Spinal cord (tissue), 10 donors: Measurements from ENCODE around the gene OR2A5. TPM values are rescaled to one million over a fixed set of nuclear protein-coding genes. Genes with fewer than 3 reads are reported as not detected.

Experiments used
- DNase-seq, 6 donors: peaks; one replicate each; pipeline versions ENCODE4 v3.0.0 to v3.0.0-alpha.2; 2013 to 2015; ENCODE audit warnings: low spot score in 6 of 6, low read depth in 4 of 6
- H3K27ac ChIP-seq: one replicate; pipeline ENCODE4 v1.5.1; 2013; ENCODE audit warnings: low read depth, low read length, control low read depth
- H3K27me3 ChIP-seq: one replicate; pipeline ENCODE4 v1.6.1; 2013; ENCODE audit warnings: low read length; ENCODE audit not compliant: control insufficient read depth, insufficient read depth
- H3K36me3 ChIP-seq: one replicate; pipeline ENCODE4 v1.6.1; 2013; ENCODE audit warnings: low read length; ENCODE audit not compliant: control insufficient read depth, insufficient read depth
- H3K4me1 ChIP-seq: one replicate; pipeline ENCODE4 v1.6.1; 2013; ENCODE audit warnings: low read length; ENCODE audit not compliant: control insufficient read depth, insufficient read depth
- H3K4me3 ChIP-seq: one replicate; pipeline ENCODE4 v1.5.1; 2013; ENCODE audit warnings: low read depth, low read length, control low read depth
- H3K9me3 ChIP-seq: one replicate; pipeline ENCODE4 v1.6.1; 2013; ENCODE audit warnings: low read length; ENCODE audit not compliant: control insufficient read depth, insufficient read depth
- WGBS: methylation state at CpG from one replicate; pipeline ENCODE4 v1.1.5; 2013; ENCODE audit warnings: missing lambda C conversion rate; ENCODE audit not compliant: insufficient coverage; 5-methylcytosine and 5-hydroxymethylcytosine counted together
- polyA plus RNA-seq, 2 donors: library from polyadenylated mRNA; unstranded; fragments of 120-200 nt; gene quantifications; one replicate each; pipeline ENCODE4 v1.2.1, GENCODE V29; 2013; ENCODE audit not compliant: insufficient read length in 2 of 2
- total RNA-seq, 2 donors: library from RNA; depleted of rRNA in 1 of 2; stranded (reverse); fragments of 120-200 nt in 1 of 2; fragments of >200 nt in 1 of 2; gene quantifications; one replicate each; pipeline versions ENCODE4 v1.2.3 to v1.2.4, GENCODE V29; 2013 to 2014
- donor health status: healthy.

The OR2A5 gene
- total and polyA plus RNA-seq, 4 donors: under 0.01 to 0.30 TPM; not detected in 2

DNA sequence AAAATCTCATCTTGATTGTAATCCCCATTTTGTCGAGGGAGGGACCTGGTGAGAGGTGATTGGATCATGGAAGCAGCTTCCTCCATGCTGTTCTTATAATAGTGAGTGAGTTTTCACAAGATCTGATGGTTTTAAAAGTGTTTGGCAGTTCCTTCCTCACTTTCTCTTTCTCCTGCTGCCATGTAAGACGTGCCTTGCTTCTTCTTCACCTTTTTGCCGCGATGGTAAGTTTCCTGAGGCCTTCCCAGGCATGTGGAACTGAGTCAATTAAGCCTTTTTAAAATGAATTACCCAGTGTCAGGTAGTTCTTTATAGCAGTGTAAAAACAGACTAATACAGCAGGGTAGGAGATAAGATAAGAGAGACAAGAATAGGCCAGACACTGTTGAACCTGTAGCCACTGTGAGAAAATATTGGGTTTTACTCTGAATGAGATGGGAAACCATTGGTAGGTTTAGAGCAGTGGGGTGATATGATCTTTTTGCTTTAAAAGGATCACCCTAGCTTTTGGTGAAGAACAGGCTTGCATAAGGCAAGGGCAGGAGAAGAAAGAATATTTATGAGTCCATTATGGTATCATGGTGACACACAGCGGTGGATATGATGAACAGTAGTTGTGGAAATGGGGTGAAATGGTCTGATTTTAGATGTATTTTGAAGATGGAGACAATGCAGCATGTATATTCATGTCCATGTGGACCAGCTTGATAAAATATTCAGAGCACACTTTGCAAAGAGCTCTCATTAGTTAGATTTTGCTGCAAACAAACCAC, 37.1 kb upstream of the OR2A5 start:
- H3K27ac ChIP-seq: no peak overlapping the region

DNA sequence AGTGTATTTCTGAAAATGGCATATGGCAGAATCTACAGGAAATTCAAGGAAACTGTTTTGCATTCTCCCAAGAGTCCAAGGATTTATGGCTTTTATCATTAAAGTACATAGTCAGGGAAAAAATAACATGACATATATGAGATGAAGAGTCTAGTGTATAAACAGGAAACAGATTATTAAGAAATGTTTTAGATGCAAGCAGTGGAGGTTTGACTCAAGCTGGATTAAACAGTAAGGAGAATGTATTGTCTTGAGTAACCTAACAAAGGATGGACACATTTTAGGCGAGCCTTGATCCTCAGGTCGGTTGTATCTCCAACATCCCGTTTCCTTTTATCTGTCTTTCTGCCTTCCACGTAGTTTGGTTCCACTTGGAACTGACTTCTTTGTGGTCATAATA, 30.7 kb upstream of the OR2A5 start:
- Histone ChIP-seq H3K27me3 (no peaks in the 10 kb centered on the region), H3K36me3 (no peaks in the 10 kb centered on the region), H3K4me3 (no peak overlapping the region), H3K4me1 (no peaks in the 10 kb centered on the region), H3K27ac (no peak overlapping the region), H3K9me3 (no peaks in the 10 kb centered on the region)
- no CpG with 5 or more reads among the region's 4 CpGs for WGBS
- no peak for DNase-seq

More for the DNA sequence above, 37.1 kb upstream of the OR2A5 start:
- DNase-seq: no peak
- Histone ChIP-seq H3K9me3 (no peaks in the 10 kb centered on the region), H3K4me1 (no peaks in the 10 kb centered on the region), H3K27me3 (no peaks in the 10 kb centered on the region), H3K36me3 (no peaks in the 10 kb centered on the region), H3K4me3 (no peak overlapping the region)
- WGBS: 70% methylated on average over 1 of the region's 5 CpGs

DNA sequence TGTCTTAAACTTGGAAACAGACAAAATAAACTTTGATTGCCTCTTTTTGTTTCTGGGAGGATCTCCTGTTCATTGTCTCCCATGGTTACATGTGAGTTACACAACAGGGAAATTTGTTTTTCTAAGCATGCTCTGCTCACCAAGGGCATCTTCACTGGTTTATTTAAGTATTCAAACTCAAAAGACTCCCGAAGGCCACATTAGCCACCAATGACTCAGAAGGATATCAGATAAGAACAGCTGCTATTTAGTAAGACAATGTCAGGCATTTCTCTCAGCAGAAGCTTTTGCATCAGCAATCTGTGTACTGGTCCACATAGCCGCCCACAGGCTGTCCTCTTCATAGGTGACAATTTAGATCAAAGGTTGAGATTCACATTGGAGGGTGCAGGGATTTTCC, 29.3 kb upstream of the OR2A5 start:
- Histone ChIP-seq H3K27me3 (no peaks in the 10 kb centered on the region), H3K27ac (no peak overlapping the region), H3K4me3 (no peak overlapping the region), H3K9me3 (no peaks in the 10 kb centered on the region), H3K4me1 (no peaks in the 10 kb centered on the region), H3K36me3 (no peaks in the 10 kb centered on the region)
- DNase-seq: peak in 2 of 6 donors; percentile 26 to 89
- 50% methylated on average over 1 of the region's 2 CpGs for whole genome bisulfite sequencing

DNA sequence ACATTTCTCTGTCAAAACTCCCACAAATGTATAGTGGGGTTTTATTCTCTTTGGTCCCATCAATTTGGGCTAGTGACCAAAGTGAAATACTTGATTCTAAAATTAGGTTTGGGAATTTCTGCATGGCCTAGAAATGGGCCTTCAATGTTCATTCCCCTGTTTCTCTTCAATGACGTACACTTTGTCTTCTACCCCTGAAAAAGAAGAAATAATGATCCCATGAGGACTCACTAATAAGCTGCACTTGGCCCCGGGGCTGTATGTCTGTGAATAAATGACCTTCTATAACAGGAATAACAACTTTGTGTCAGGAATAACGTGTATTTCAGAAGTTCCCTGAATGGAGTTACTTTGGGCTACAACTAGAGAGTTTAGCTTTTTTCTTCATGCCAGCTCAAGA, 28.4 kb upstream of the OR2A5 start:
- Histone ChIP-seq H3K9me3 (no peaks in the 10 kb centered on the region), H3K4me1 (no peaks in the 10 kb centered on the region), H3K27me3 (no peaks in the 10 kb centered on the region), H3K4me3 (no peak overlapping the region), H3K36me3 (no peaks in the 10 kb centered on the region), H3K27ac (no peak overlapping the region)
- no CpG with 5 or more reads among the region's 3 CpGs for WGBS
- no peak for DNase-seq

DNA sequence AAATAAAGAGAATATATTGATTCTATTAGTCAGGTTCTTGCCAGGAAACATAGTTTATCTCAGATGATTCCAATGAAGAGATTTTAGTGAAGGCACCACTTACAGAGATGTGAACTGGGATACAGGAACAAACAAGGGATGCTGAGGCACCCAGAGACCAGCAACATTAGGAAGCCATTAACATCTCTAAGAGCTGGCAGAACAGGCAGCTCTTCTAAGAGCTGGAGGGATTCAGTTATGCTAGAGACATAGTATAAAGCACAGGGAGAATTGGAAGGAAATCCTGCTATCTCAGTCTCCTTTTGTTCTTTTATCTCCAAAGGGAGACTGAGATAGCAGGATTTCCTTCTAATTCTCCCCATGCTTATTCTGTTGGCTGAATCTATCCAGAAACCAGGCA, 26.6 kb upstream of the OR2A5 start:
- Histone ChIP-seq H3K27ac (no peak overlapping the region), H3K4me1 (no peaks in the 10 kb centered on the region), H3K27me3 (no peaks in the 10 kb centered on the region), H3K36me3 (no peaks in the 10 kb centered on the region), H3K4me3 (no peak overlapping the region), H3K9me3 (no peaks in the 10 kb centered on the region)
- no peak for DNase-seq

DNA sequence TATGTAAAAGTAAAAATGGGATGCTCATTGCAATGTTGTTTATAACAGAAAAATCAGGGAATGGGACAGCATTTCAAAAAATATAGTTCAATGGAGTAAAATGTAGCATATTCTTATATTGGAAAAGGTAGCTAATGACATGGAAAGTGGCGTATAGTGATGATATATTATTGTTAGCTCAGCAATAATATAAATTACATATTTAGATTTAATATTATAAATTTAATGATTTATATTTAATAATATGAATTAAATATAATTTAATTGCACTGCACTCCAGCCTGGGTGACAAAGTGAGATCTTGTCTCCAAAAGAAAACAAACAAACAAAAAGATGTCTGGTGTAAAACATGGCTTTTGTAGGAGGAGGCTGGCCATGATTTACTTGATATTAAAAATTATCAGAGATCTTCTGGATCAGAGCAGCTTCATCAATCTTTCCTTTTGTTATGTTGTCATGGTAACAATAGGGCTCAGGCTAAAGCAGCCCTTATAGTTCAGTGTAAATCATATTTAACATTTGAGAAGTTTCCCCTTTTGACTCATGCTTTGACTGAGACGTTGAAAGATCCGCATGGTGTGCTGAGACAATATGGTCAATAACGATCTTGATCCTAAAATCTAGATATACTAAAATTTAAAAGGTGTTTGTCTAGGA, 25.4 kb upstream of the OR2A5 start:
- no peaks in the 10 kb centered on the region for H3K36me3 ChIP-seq
- no peaks in the 10 kb centered on the region for H3K27me3 ChIP-seq
- no peaks in the 10 kb centered on the region for H3K4me1 ChIP-seq
- no peak for DNase-seq
- WGBS: no CpG with 5 or more reads among the region's 4 CpGs
- no peak overlapping the region for H3K27ac ChIP-seq
- no peaks in the 10 kb centered on the region for H3K9me3 ChIP-seq
- H3K4me3 ChIP-seq: no peak overlapping the region

DNA sequence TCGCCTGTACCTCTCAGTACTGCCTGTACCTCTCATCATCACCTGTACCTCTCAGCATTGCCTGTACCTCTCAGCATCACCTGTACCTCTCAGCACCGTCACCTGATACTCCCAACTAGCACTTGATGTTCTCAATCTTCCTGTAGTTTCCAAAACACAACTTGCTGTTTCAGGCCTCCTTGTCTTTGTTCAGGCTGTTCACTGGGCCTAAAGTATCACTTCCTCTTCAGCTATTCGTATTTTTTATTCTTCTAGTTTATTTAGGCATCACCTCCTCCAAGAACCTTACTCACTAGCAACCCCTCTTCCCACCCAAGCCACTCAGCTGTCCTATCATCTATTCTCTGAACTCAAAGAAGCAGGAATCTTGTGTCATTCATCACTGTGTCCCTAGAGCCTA, 24.5 kb upstream of the OR2A5 start:
- no peak overlapping the region for H3K27ac ChIP-seq
- 97% methylated on average over 3 of the region's 3 CpGs for WGBS
- no peak overlapping the region for H3K4me3 ChIP-seq
- H3K27me3 ChIP-seq: no peaks in the 10 kb centered on the region
- no peaks in the 10 kb centered on the region for H3K9me3 ChIP-seq
- no peak for DNase-seq
- H3K4me1 ChIP-seq: no peaks in the 10 kb centered on the region
- H3K36me3 ChIP-seq: no peaks in the 10 kb centered on the region

DNA sequence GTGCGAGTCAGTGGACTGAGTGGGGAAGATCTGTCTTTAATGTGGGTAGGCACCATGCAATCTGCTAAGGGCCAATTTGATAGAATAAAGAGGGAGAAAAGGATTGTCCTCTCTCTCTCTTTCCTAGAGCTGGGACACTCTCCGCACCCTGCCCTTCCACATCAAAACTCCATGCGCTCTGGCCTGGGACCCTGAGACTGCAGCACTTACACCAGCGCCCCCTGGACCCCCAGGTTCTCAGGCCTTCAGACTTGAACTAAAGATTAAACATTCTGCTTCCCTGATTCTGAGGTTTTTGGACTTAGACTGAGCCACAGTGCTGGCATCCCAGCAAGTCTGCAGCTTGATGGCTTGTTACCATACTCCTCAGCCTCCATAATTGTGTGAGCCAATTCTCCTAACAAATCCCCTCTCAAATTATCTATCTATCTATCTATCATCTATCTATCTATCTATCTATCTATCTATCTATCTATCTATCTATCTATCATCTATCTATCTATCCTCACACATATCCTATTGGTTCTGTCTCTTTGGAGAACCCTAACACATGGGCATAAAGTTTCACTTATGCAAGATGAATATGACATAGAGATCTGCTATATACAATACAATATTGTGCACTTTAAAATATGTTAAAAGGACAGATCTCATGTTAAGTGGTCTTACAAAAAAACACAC, 22.4 kb upstream of the OR2A5 start:
- Histone ChIP-seq H3K4me3 (no peak overlapping the region), H3K27me3 (no peaks in the 10 kb centered on the region), H3K4me1 (no peaks in the 10 kb centered on the region), H3K9me3 (no peaks in the 10 kb centered on the region), H3K36me3 (no peaks in the 10 kb centered on the region), H3K27ac (no peak overlapping the region)
- no peak for DNase-seq
- 54% methylated on average over 4 of the region's 4 CpGs for WGBS

DNA sequence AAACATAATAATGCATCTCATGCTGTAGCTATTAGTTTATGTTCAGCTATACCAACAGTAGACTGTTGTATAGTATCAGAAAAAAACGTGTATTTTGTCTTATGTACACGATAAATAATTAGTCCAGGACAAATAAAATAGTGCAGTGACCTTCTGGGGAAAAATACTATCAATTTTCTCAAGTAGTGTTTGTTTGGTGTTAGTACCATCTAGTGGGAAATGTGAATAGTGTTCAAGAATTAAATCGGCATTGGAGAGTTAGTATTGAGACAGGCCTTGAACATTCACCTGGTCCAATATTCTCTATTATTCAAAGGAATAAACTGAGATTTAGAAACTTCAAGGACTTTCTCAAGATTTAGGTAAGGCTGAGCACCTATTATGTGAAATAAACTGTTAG, 21.7 kb upstream of the OR2A5 start:
- Histone ChIP-seq H3K9me3 (no peaks in the 10 kb centered on the region), H3K4me1 (no peaks in the 10 kb centered on the region), H3K27me3 (no peaks in the 10 kb centered on the region), H3K36me3 (no peaks in the 10 kb centered on the region), H3K4me3 (no peak overlapping the region), H3K27ac (no peak overlapping the region)
- WGBS: no CpG with 5 or more reads among the region's 3 CpGs
- peak in 5 of 6 donors; percentile 15 to 78 (median 33) for DNase-seq
